Osteoblast (primary cell): ENCODE results near the gene WDFY4. TPM values are rescaled to one million over a fixed set of nuclear protein-coding genes. Genes with fewer than 3 reads are reported as not detected.
"Not testable (repeated sequence)": the region's sequence is repeated elsewhere in the genome, so short reads cannot be mapped to it uniquely, and the experiment has no call there.

ENCODE experiments used
- DNase-seq: peaks from one replicate; pipeline ENCODE4 v3.0.0; 2011; ENCODE audit warnings: low spot score, mixed read lengths; ENCODE audit not compliant: insufficient read length; ENCODE audit errors: missing footprints
- H2AFZ ChIP-seq: 2 replicates; pipeline ENCODE4 v1.6.0; 2011; ENCODE audit warnings: mild to moderate bottlenecking, low read length
- H3K27ac ChIP-seq: 2 replicates; pipeline ENCODE4 v1.5.1; 2011; ENCODE audit warnings: mild to moderate bottlenecking, low read depth, low read length, moderate library complexity
- H3K27me3 ChIP-seq: 2 replicates; pipeline ENCODE4 v1.6.0; 2012; ENCODE audit warnings: mild to moderate bottlenecking, control low read depth, inconsistent platforms, low read length, moderate library complexity; ENCODE audit not compliant: insufficient read depth
- H3K36me3 ChIP-seq: 2 replicates; pipeline ENCODE4 v1.5.1; 2011; ENCODE audit warnings: mild to moderate bottlenecking, low read length, control low read depth, moderate library complexity; ENCODE audit not compliant: insufficient read depth
- H3K4me1 ChIP-seq: 2 replicates; pipeline ENCODE4 v1.5.1; 2011; ENCODE audit warnings: mild to moderate bottlenecking, low read length, control low read depth, moderate library complexity; ENCODE audit not compliant: insufficient read depth
- H3K4me2 ChIP-seq: 2 replicates; pipeline ENCODE4 v1.6.0; 2011; ENCODE audit warnings: mild to moderate bottlenecking, low read length; ENCODE audit not compliant: insufficient read depth
- H3K4me3 ChIP-seq: fragments of 200-600 bp; sonication (generic); 3 replicates; pipeline ENCODE4 v1.5.1; 2012; ENCODE audit warnings: mild to moderate bottlenecking, low read length, inconsistent platforms; ENCODE audit not compliant: insufficient read depth
- H3K79me2 ChIP-seq: 2 replicates; pipeline ENCODE4 v1.6.0; 2012; ENCODE audit warnings: mild to moderate bottlenecking, low read length, control low read depth, inconsistent platforms; ENCODE audit not compliant: insufficient read depth
- H3K9me3 ChIP-seq: 2 replicates; pipeline ENCODE4 v1.5.1; 2011; ENCODE audit warnings: low read depth, low read length, control low read depth
- H4K20me1 ChIP-seq: 2 replicates; pipeline ENCODE4 v1.6.0; 2012; ENCODE audit warnings: mild to moderate bottlenecking, low read length, control low read depth; ENCODE audit not compliant: insufficient read depth
- total RNA-seq: library from RNA; depleted of rRNA; stranded (reverse); fragments of >200 nt; gene quantifications from 2 replicates; pipeline ENCODE4 v1.2.3, GENCODE V29; 2012
- TF ChIP-seq, protein P1 (sequence below): IDR thresholded peaks from 2 replicates; pipeline ENCODE4 v1.5.1; 2011; ENCODE audit warnings: mild to moderate bottlenecking, low read depth, low read length, moderate library complexity; ENCODE audit errors: extremely low read depth

Gene WDFY4
- total RNA-seq, 1 donor, result 0.36 TPM

GRCh38 chr10:48638158-48638557 lies 46.5 kb upstream of the WDFY4 start:
- no peak overlapping the region for H3K4me3 ChIP-seq
- TF ChIP-seq, protein P1, sequence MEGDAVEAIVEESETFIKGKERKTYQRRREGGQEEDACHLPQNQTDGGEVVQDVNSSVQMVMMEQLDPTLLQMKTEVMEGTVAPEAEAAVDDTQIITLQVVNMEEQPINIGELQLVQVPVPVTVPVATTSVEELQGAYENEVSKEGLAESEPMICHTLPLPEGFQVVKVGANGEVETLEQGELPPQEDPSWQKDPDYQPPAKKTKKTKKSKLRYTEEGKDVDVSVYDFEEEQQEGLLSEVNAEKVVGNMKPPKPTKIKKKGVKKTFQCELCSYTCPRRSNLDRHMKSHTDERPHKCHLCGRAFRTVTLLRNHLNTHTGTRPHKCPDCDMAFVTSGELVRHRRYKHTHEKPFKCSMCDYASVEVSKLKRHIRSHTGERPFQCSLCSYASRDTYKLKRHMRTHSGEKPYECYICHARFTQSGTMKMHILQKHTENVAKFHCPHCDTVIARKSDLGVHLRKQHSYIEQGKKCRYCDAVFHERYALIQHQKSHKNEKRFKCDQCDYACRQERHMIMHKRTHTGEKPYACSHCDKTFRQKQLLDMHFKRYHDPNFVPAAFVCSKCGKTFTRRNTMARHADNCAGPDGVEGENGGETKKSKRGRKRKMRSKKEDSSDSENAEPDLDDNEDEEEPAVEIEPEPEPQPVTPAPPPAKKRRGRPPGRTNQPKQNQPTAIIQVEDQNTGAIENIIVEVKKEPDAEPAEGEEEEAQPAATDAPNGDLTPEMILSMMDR, result no peak
- peaks cover 56% of the 10 kb centered on the region for H3K79me2 ChIP-seq
- no peaks in the 10 kb centered on the region for H3K27me3 ChIP-seq
- H3K4me2 ChIP-seq, result no peak overlapping the region
- no peak for DNase-seq
- H3K27ac ChIP-seq, result no peak overlapping the region
- H2AFZ ChIP-seq, result no peak overlapping the region
- peaks cover 33% of the 10 kb centered on the region for H3K4me1 ChIP-seq
- no peaks in the 10 kb centered on the region for H3K36me3 ChIP-seq
- no peaks in the 10 kb centered on the region for H4K20me1 ChIP-seq
- no peaks in the 10 kb centered on the region for H3K9me3 ChIP-seq

DNA sequence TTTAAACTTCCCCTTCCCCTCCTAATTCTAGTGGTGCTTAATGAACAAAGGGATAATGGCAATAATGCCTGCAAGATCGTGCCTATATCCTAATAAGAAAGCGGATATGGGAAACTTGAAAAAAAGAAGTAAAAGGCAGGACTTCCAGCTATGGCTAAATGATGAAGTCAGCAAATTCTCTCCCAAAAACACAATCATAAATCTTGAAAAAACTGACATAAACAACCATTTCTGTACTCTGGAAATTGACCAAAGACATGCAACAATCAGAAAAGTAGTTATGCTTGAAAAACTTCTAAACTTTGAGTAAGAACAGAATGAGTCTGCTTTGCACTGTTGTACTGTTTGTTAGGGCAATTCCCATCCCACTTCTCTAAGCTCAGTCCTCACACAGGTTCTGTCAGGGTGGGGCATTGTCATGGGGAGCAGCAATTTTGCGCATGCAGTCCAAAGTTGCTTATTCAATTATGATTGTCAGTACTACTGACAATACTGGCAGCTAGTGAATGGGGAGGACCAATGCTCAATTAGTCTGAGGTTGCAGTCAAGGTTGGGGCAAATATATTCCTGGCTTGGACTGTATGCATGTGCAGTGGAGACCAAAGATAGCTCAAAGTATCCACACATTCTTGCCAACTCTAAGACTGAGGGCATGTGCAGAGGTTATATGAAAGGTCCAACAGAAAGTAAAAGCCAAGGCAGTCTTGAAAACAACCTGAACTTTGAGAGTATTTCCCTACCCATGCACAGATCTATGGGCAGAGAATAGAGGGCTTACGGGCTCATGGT lies 45.7 kb upstream of the WDFY4 start:
- Histone ChIP-seq H3K36me3 (no peaks in the 10 kb centered on the region), H3K4me1 (peaks cover 25% of the 10 kb centered on the region), H3K9me3 (no peaks in the 10 kb centered on the region), H3K27ac (no peak overlapping the region), H3K4me2 (no peak overlapping the region), H3K4me3 (no peak overlapping the region), H2AFZ (no peak overlapping the region), H4K20me1 (no peaks in the 10 kb centered on the region), H3K79me2 (peaks cover 53% of the 10 kb centered on the region), H3K27me3 (no peaks in the 10 kb centered on the region)
- TF ChIP-seq, protein P1, result no peak
- no peak for DNase-seq

- H4K20me1 ChIP-seq, result no peaks in the 10 kb centered on the region
- peaks cover 60% of the 10 kb centered on the region for H3K79me2 ChIP-seq
- H3K9me3 ChIP-seq, result no peaks in the 10 kb centered on the region
- no peak overlapping the region for H3K4me2 ChIP-seq
- H3K4me3 ChIP-seq, result no peak overlapping the region
- no peaks in the 10 kb centered on the region for H3K27me3 ChIP-seq
- H3K4me1 ChIP-seq, result peaks cover 18% of the 10 kb centered on the region
- H2AFZ ChIP-seq, result no peak overlapping the region
- H3K27ac ChIP-seq, result no peak overlapping the region
- H3K36me3 ChIP-seq, result no peaks in the 10 kb centered on the region
- no peak for DNase-seq
- TF ChIP-seq, protein P1, result no peak
These were observed 45.0 kb upstream of the WDFY4 start for GRCh38 chr10:48639632-48640031.

- peaks cover 65% of the 10 kb centered on the region for H3K79me2 ChIP-seq
- TF ChIP-seq, protein P1, result no peak
- DNase-seq, result no peak
These were observed 44.3 kb upstream of the WDFY4 start for GRCh38 chr10:48640326-48640725.

GRCh38 chr10:48641099-48641690 lies 43.5 kb upstream of the WDFY4 start:
- DNase-seq, H3K9me3 ChIP-seq, H3K27ac ChIP-seq, H3K4me3 ChIP-seq, H4K20me1 ChIP-seq, H3K4me1 ChIP-seq, H3K36me3 ChIP-seq, H3K27me3 ChIP-seq, H3K4me2 ChIP-seq, H2AFZ ChIP-seq: not testable (repeated sequence)
- H3K79me2 ChIP-seq, result peaks cover 64% of the 10 kb centered on the region

More at GRCh38 chr10:48640326-48640725, 44.3 kb upstream of the WDFY4 start:
- no peaks in the 10 kb centered on the region for H3K27me3 ChIP-seq
- H3K27ac ChIP-seq, result no peak overlapping the region
- no peaks in the 10 kb centered on the region for H4K20me1 ChIP-seq
- H2AFZ ChIP-seq, result no peak overlapping the region
- H3K9me3 ChIP-seq, result no peaks in the 10 kb centered on the region
- no peak overlapping the region for H3K4me3 ChIP-seq
- H3K36me3 ChIP-seq, result no peaks in the 10 kb centered on the region
- H3K4me1 ChIP-seq, result peaks cover 11% of the 10 kb centered on the region
- H3K4me2 ChIP-seq, result no peak overlapping the region
